Prostate gland (tissue), 2 donors: ENCODE measurements around the gene TRAPPC13. TPM values are rescaled to one million over a fixed set of nuclear protein-coding genes. Genes with fewer than 3 reads are reported as not detected.

Experiments used
- DNase-seq: peaks from one replicate; pipeline ENCODE4 v3.0.0-alpha.2; 2019; ENCODE audit warnings: low spot score
- H3K27ac ChIP-seq, 2 donors: fragments of 200-600 bp; sonication (generic); 2 replicates each; pipeline ENCODE4 v1.5.1; 2017 to 2019
- H3K27me3 ChIP-seq: fragments of 200-600 bp; sonication (generic); replicated peaks from 2 replicates; pipeline ENCODE4 v1.5.1; 2019; ENCODE audit not compliant: insufficient read depth
- H3K36me3 ChIP-seq, 2 donors: fragments of 200-600 bp; sonication (generic); 1 replicate in 1 of 2; 2 replicates in 1 of 2; pipeline versions ENCODE4 v1.5.1 to v1.8.1; 2017 to 2019
- H3K4me1 ChIP-seq: fragments of 200-600 bp; sonication (generic); replicated peaks from 2 replicates; pipeline ENCODE4 v1.5.1; 2019
- H3K4me3 ChIP-seq, 2 donors: fragments of 200-600 bp; sonication (generic); 2 replicates each; pipeline ENCODE4 v1.5.1; 2017 to 2019
- H3K9me3 ChIP-seq: fragments of 200-600 bp; sonication (generic); 2 replicates; pipeline ENCODE4 v1.5.1; 2017
- POLR2A ChIP-seq: fragments of 450-650 bp; IDR thresholded peaks from one replicate; pipeline ENCODE4 v1.6.1; 2016; ENCODE audit warnings: antibody characterized with exemption, mild to moderate bottlenecking
- POLR2AphosphoS5 ChIP-seq: sonication (generic); formaldehyde crosslinking; IDR thresholded peaks from one replicate; pipeline ENCODE4 v1.6.1; 2017; ENCODE audit warnings: antibody characterized with exemption
- WGBS: methylation state at CpG from one replicate; pipeline ENCODE4 v1.1.5; 2018; 5-methylcytosine and 5-hydroxymethylcytosine counted together
- intact Hi-C: fragments of 100-400 bp; cut with DNase I; formaldehyde crosslinking; loops from one replicate; pipeline ENCODE4 v1.14.2; 2022
- total RNA-seq, 2 donors: library from RNA; depleted of rRNA; stranded (reverse); fragments of >200 nt; gene quantifications; one replicate each; pipeline ENCODE4 v1.1.0, GENCODE V29; 2016
- TF ChIP-seq, protein P1 (sequence below), 4 experiments: fragments of 200-600 bp in 2 of 4; fragments of 450-650 bp in 2 of 4; sonication (generic) in 2 of 4; IDR thresholded peaks; 1 replicate in 3 of 4; 2 replicates in 1 of 4; pipeline ENCODE4 v1.5.1; 2016 to 2019; ENCODE audit warnings: antibody characterized with exemption in 4 of 4, mild to moderate bottlenecking in 2 of 4, moderate library complexity in 2 of 4

TRAPPC13 gene
- total RNA-seq, 2 donors from 2014 or later = 19.3 to 27.7 TPM

DNA sequence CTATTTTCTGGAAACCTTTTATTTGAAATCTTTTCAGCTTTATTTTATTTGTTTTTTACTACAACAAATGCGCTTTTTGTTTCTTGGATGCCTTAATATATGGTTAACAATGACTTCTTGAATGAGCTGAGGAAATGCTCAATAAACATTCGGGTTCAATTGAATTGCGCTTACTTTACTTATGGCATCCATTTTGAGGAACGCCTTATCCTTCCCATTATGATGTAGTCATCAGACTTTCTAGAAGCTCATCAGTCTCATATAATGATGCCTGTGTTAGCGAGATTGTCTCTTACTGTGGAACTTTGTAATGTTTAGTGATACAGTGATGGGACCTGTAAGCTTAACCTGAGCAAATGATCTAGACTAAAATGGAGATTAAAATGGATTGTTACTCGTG is 916 bp downstream of the TRAPPC13 start:
- no peak for DNase-seq
- H3K4me3 ChIP-seq = peak overlapping the region; percentile 76 to 81
- intact Hi-C loops = loop anchor here (10.0 kb wide), 2 partner anchors 299 to 519 kb away; partner anchors contain the start of genes ERBIN and SREK1
- H3K27me3 ChIP-seq = no peaks in the 10 kb centered on the region
- TF ChIP-seq, protein P1, sequence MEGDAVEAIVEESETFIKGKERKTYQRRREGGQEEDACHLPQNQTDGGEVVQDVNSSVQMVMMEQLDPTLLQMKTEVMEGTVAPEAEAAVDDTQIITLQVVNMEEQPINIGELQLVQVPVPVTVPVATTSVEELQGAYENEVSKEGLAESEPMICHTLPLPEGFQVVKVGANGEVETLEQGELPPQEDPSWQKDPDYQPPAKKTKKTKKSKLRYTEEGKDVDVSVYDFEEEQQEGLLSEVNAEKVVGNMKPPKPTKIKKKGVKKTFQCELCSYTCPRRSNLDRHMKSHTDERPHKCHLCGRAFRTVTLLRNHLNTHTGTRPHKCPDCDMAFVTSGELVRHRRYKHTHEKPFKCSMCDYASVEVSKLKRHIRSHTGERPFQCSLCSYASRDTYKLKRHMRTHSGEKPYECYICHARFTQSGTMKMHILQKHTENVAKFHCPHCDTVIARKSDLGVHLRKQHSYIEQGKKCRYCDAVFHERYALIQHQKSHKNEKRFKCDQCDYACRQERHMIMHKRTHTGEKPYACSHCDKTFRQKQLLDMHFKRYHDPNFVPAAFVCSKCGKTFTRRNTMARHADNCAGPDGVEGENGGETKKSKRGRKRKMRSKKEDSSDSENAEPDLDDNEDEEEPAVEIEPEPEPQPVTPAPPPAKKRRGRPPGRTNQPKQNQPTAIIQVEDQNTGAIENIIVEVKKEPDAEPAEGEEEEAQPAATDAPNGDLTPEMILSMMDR (IDR thresholded peaks at IDR 0.05) = no peak
- TF ChIP-seq POLR2A = no peak
- TF ChIP-seq POLR2AphosphoS5 = no peak
- H3K4me1 ChIP-seq = no peaks in the 10 kb centered on the region
- WGBS = 50% methylated on average over 6 of the region's 6 CpGs
- H3K9me3 ChIP-seq = no peaks in the 10 kb centered on the region
- no peaks in the 10 kb centered on the region for H3K36me3 ChIP-seq
- peak overlapping the region; percentile 84 to 85 for H3K27ac ChIP-seq

DNA sequence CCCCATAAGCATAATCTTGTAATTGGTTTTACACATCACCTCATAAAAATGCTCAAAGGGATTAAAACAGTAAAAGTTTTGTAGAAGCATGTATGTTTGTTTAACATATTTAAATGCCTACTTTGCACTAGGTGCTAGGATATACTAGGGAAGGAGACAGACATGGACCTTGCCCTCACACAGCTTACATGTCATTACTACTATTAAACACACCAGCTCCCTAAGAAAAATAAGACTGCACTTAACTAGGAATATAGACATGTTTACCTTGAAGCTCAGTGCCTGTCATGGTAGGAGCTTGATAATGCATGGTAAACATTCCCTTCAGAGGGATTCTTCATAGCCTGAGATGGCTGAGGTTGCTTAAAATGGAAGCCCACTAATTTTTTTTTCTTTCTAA is 6.2 kb downstream of the TRAPPC13 start:
- DNase-seq = no peak
- Histone ChIP-seq H3K36me3 (no peaks in the 10 kb centered on the region), H3K27ac (no peak overlapping the region), H3K9me3 (no peaks in the 10 kb centered on the region), H3K4me3 (no peak overlapping the region), H3K4me1 (no peaks in the 10 kb centered on the region), H3K27me3 (no peaks in the 10 kb centered on the region)
- intact Hi-C loops = no loop called here
- TF ChIP-seq POLR2A (no peak), POLR2AphosphoS5 (no peak)
- TF ChIP-seq, protein P1 (IDR thresholded peaks at IDR 0.05) = no peak

GRCh38 chr5:65640240-65640639 is 15.4 kb downstream of the TRAPPC13 start:
- intact Hi-C loops = no loop called here
- WGBS = 72% methylated on average over 4 of the region's 4 CpGs
- Histone ChIP-seq H3K27me3 (no peaks in the 10 kb centered on the region), H3K36me3 (peaks cover 0 to 5% of the 10 kb centered on the region in 2 donors), H3K4me3 (no peak overlapping the region), H3K27ac (no peak overlapping the region), H3K4me1 (no peaks in the 10 kb centered on the region), H3K9me3 (no peaks in the 10 kb centered on the region)
- TF ChIP-seq POLR2A = no peak
- TF ChIP-seq, protein P1 (IDR thresholded peaks at IDR 0.05) = no peak
- no peak for TF ChIP-seq POLR2AphosphoS5
- no peak for DNase-seq

- intact Hi-C loops = no loop called here
These were observed 22.1 kb downstream of the TRAPPC13 start for GRCh38 chr5:65646938-65647337.

DNA sequence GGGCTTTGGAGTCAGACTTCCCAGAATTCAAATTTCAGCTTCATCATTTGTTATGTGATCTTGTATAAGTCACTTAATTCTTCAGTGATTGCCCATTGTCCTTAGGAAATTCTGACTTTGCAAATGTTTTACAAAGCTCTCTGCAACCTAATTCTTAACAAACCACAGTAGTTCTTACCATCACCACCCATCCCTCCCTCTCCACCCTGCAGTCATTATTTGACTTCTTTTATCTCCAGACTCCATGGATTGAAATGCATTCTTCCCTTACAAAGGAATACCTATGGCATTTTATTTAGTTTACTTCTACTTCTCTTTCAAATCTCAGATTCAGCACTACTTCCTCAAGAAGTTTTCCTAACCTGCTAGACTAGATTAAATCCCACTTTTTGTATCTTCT is 23.1 kb downstream of the TRAPPC13 start:
- Histone ChIP-seq H3K36me3 (no peaks in the 10 kb centered on the region), H3K27me3 (no peaks in the 10 kb centered on the region), H3K4me3 (no peak overlapping the region), H3K27ac (no peak overlapping the region), H3K9me3 (no peaks in the 10 kb centered on the region), H3K4me1 (no peaks in the 10 kb centered on the region)
- DNase-seq = no peak
- intact Hi-C loops = no loop called here
- no peak for TF ChIP-seq POLR2A
- no peak for TF ChIP-seq POLR2AphosphoS5

More at GRCh38 chr5:65646938-65647337, 22.1 kb downstream of the TRAPPC13 start:
- Histone ChIP-seq H3K9me3 (no peaks in the 10 kb centered on the region), H3K27ac (peak overlapping the region in 1 of 2 donors; percentile 5), H3K4me1 (no peaks in the 10 kb centered on the region), H3K36me3 (no peaks in the 10 kb centered on the region), H3K4me3 (no peak overlapping the region), H3K27me3 (no peaks in the 10 kb centered on the region)
- DNase-seq = no peak
- TF ChIP-seq POLR2A = no peak
- TF ChIP-seq, protein P1 (IDR thresholded peaks at IDR 0.05) = no peak
- no peak for TF ChIP-seq POLR2AphosphoS5
- 46% methylated on average over 2 of the region's 2 CpGs for WGBS
